Measurements from ENCODE around the gene NCAPH2.

The NCAPH2 gene

DNA sequence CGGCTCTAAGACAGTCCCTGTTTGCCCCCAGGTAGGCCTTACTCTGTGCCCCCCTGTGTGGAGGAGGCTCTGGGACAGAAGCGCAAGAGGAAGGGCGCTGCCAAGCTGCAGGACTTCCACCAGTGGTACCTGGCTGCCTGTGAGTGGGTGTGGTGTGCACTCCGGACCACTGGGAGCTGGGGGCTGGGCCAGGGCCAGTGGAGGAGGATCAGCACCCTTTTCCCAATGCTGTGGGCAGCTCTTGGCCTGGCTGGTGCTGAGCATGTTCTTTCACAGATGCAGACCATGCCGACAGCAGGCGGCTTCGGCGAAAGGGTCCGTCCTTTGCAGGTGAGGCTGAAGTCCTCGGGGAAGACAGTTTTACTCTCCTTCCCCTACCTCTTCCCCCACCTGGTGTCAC, 13.7 kb downstream of the NCAPH2 start:
- TF ChIP-seq, protein P1, sequence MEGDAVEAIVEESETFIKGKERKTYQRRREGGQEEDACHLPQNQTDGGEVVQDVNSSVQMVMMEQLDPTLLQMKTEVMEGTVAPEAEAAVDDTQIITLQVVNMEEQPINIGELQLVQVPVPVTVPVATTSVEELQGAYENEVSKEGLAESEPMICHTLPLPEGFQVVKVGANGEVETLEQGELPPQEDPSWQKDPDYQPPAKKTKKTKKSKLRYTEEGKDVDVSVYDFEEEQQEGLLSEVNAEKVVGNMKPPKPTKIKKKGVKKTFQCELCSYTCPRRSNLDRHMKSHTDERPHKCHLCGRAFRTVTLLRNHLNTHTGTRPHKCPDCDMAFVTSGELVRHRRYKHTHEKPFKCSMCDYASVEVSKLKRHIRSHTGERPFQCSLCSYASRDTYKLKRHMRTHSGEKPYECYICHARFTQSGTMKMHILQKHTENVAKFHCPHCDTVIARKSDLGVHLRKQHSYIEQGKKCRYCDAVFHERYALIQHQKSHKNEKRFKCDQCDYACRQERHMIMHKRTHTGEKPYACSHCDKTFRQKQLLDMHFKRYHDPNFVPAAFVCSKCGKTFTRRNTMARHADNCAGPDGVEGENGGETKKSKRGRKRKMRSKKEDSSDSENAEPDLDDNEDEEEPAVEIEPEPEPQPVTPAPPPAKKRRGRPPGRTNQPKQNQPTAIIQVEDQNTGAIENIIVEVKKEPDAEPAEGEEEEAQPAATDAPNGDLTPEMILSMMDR (IDR thresholded peaks at IDR 0.05; ENCODE audit: low read depth, low read length): no peak
- H3K27me3 ChIP-seq (ENCODE audit: insufficient read depth, low read depth, severe bottlenecking): no peaks in the 10 kb centered on the region
- no peak for DNase-seq
- H3K27ac ChIP-seq: no peak overlapping the region
- H3K9me3 ChIP-seq (ENCODE audit: severe bottlenecking): no peaks in the 10 kb centered on the region
- H3K36me3 ChIP-seq: peaks cover 79% of the 10 kb centered on the region
- no peak overlapping the region for H3K4me3 ChIP-seq (ENCODE audit: low read depth, low read length)

DNA sequence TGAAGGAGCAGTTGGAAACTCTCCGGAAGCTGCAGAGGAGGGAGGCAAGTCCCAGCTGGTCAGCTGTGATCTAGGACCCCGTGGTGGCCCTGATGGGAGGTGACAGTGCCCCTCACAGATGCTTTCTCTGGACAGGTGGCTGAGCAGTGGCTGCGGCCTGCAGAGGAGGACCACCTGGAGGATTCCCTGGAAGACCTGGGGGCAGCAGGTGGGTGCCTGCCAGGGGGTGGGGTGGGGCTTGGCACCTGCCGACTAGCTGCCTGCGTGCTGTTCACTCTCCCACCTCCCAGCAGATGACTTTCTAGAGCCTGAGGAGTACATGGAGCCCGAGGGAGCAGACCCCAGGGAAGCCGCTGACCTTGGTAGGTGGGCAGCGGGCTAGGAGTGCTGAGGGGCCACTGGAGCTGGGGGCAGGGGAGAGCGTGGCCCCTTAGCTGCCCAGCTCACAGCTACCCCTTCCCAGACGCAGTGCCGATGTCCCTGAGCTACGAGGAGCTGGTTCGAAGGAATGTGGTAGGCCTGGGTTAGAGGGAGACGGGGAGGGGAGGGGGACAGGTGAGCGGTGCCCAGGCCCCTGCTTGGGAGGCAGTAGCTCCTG, 14.3 kb downstream of the NCAPH2 start:
- Histone ChIP-seq H3K27ac (no peak overlapping the region), H3K9me3 (ENCODE audit: severe bottlenecking) (no peaks in the 10 kb centered on the region), H3K4me3 (ENCODE audit: low read depth, low read length) (no peak overlapping the region), H3K27me3 (ENCODE audit: insufficient read depth, low read depth, severe bottlenecking) (no peaks in the 10 kb centered on the region), H3K36me3 (peaks cover 73% of the 10 kb centered on the region)
- no peak for DNase-seq
- TF ChIP-seq, protein P1 (IDR thresholded peaks at IDR 0.05; ENCODE audit: low read depth, low read length): no peak

DNA sequence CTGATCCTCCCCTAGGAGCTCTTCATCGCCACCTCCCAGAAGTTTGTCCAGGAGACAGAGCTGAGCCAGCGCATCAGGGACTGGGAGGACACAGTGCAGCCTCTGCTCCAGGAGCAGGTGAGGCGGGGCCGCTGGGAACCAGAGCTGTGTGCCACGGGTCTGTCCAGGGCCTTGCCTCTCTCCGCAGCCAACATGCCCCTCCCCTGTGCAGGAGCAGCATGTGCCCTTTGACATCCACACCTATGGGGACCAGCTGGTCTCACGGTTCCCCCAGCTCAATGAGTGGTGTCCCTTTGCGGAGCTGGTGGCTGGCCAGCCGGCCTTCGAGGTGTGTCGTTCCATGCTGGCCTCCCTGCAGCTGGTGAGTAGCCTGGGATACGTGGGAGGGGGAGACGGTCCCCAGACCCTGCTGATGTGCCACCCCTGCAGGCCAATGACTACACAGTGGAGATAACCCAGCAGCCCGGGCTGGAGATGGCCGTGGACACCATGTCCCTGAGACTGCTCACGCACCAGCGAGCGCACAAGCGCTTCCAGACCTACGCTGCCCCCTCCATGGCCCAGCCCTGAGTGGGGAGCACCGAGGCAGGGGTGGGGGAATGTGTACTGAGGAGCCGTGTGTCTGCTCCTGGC, 14.9 kb downstream of the NCAPH2 start:
- TF ChIP-seq, protein P1 (IDR thresholded peaks at IDR 0.05; ENCODE audit: low read depth, low read length): no peak
- Histone ChIP-seq H3K36me3 (peaks cover 67% of the 10 kb centered on the region), H3K9me3 (ENCODE audit: severe bottlenecking) (no peaks in the 10 kb centered on the region), H3K27ac (peak overlapping the region; percentile 92; the same call in 1 of the 2 replicates), H3K27me3 (ENCODE audit: insufficient read depth, low read depth, severe bottlenecking) (no peaks in the 10 kb centered on the region), H3K4me3 (ENCODE audit: low read depth, low read length) (no peak overlapping the region)
- DNase-seq: no peak

DNA sequence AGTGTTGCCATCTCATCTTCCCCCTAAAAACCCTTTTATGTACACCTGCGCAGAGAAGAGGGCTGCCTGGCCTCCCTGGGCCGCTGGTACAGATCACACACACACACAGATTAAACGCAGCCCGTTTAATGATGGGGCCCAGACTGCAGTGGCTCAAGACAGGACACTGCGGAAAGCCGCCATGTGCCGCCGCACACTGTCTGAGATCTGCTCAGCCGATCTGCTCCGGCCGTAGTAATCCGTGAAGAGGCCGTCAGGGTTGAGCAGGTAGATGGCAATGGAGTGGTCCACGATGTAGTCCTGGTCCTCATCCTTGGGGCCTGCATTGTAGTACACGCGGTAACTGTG, 15.4 kb downstream of the NCAPH2 start:
- no peaks in the 10 kb centered on the region for H3K27me3 ChIP-seq (ENCODE audit: insufficient read depth, low read depth, severe bottlenecking)
- H3K36me3 ChIP-seq: peaks cover 62% of the 10 kb centered on the region
- no peak overlapping the region for H3K4me3 ChIP-seq (ENCODE audit: low read depth, low read length)
- no peaks in the 10 kb centered on the region for H3K9me3 ChIP-seq (ENCODE audit: severe bottlenecking)
- peak overlapping the region; percentile 92 for H3K27ac ChIP-seq
- TF ChIP-seq, protein P1 (IDR thresholded peaks at IDR 0.05; ENCODE audit: low read depth, low read length): no peak
- no peak for DNase-seq

DNA sequence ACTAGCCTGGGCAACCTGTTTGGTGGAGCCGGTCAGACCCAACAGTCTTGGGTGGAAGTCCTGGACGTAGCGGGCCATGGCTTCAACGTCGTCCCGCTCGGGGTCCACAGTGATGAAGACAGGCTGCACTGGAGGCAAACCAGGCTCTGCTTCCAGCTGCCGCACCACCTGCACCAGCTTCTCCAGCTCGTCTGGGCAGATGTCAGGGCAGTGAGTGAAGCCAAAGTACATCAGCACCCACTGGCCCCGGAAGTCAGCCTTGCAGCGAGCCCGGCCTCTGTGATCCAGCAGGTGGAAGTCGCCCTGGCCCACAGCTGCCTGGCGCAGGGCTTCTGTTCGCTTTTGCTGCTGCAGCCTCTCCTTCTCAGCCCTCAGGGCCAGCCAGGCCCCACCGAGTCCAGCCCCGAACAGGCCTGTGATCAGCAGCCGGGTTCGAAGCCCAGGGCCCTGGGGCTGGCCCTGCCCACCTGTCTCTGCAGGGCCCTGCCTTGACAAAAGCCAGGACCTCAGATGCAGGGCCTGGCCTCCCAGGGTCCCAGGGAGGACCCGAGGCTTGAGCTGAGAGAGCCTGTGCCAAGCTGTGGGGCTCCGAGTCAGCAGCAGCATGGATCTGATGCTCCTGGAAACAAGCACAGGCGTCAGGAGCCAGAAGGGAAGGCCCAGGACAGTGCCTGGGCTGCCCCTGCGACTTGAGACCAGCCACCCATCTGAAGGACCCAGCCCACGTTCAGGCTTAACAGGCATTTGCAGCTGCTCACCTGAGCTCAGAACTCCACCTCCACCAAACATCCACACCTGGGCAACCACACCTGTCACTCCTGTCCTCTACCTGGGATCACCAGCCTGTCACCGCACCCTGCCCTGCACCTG, 16.0 kb downstream of the NCAPH2 start:
- H3K27ac ChIP-seq: peak overlapping the region; percentile 92
- no peaks in the 10 kb centered on the region for H3K27me3 ChIP-seq (ENCODE audit: insufficient read depth, low read depth, severe bottlenecking)
- peaks cover 56% of the 10 kb centered on the region for H3K36me3 ChIP-seq
- no peaks in the 10 kb centered on the region for H3K9me3 ChIP-seq (ENCODE audit: severe bottlenecking)
- H3K4me3 ChIP-seq (ENCODE audit: low read depth, low read length): peak overlapping the region; percentile 85; the same call in 1 of the 2 replicates
- no peak for DNase-seq
- TF ChIP-seq, protein P1 (IDR thresholded peaks at IDR 0.05; ENCODE audit: low read depth, low read length): no peak

Measured in WERI-Rb-1 (cell line).